HG03378 (cell line): ENCODE data around the gene PAPSS1.
"Not testable (repeated sequence)": the region's sequence is repeated elsewhere in the genome, so short reads cannot be mapped to it uniquely, and the experiment has no call there.

Experiments used
- ATAC-seq: cut with Tn5 transposase; IDR thresholded peaks from one replicate; pipeline ENCODE4 v1.9.1; 2021; ENCODE audit warnings: mild to moderate bottlenecking, moderate library complexity; ENCODE audit not compliant: unreplicated experiment

The PAPSS1 gene

GRCh38 chr4:107719922-107720722 is at the start of gene PAPSS1:
Gene PAPSS1 (minus strand): TSS chr4:107720234. CDS start chr4:107720179, 55 bp downstream.
- peak; percentile 80 for ATAC-seq

- ATAC-seq, result no peak
These were observed 40.4 kb upstream of the PAPSS1 start for GRCh38 chr4:107760281-107760947.

- ATAC-seq, result peak; percentile 61
These were observed 37.9 kb upstream of the PAPSS1 start for GRCh38 chr4:107757864-107758476.

- no peak for ATAC-seq
These were observed 37.2 kb upstream of the PAPSS1 start for GRCh38 chr4:107757283-107757682.

GRCh38 chr4:107755841-107756356 is 35.9 kb upstream of the PAPSS1 start:
- ATAC-seq, result peak; percentile 50

- ATAC-seq, result no peak
These were observed 31.6 kb upstream of the PAPSS1 start for GRCh38 chr4:107751670-107752069.

GRCh38 chr4:107747748-107748486 is 27.9 kb upstream of the PAPSS1 start:
- ATAC-seq, result no peak

- no peak for ATAC-seq
These were observed 26.1 kb upstream of the PAPSS1 start for GRCh38 chr4:107746161-107746560.

- no peak for ATAC-seq
These were observed 24.5 kb upstream of the PAPSS1 start for GRCh38 chr4:107744532-107744931.

- peak; percentile 77 for ATAC-seq
These were observed 23.5 kb upstream of the PAPSS1 start for GRCh38 chr4:107743532-107743931.

GRCh38 chr4:107742791-107743190 is 22.8 kb upstream of the PAPSS1 start:
- no peak for ATAC-seq

GRCh38 chr4:107742196-107742595 is 22.2 kb upstream of the PAPSS1 start:
- no peak for ATAC-seq

- ATAC-seq, result no peak
These were observed 21.1 kb upstream of the PAPSS1 start for GRCh38 chr4:107740950-107741701.

GRCh38 chr4:107740381-107740780 is 20.3 kb upstream of the PAPSS1 start:
- no peak for ATAC-seq

- no peak for ATAC-seq
These were observed 17.4 kb upstream of the PAPSS1 start for GRCh38 chr4:107737450-107737849.

- ATAC-seq, result peak; percentile 69
These were observed 17.0 kb upstream of the PAPSS1 start for GRCh38 chr4:107736924-107737448.

GRCh38 chr4:107736037-107736436 is 16.0 kb upstream of the PAPSS1 start:
- peak; percentile 63 for ATAC-seq

GRCh38 chr4:107734120-107734519 is 14.1 kb upstream of the PAPSS1 start:
- no peak for ATAC-seq

GRCh38 chr4:107733431-107733925 is 13.4 kb upstream of the PAPSS1 start:
- no peak for ATAC-seq

GRCh38 chr4:107729050-107729449 is 9.0 kb upstream of the PAPSS1 start:
- ATAC-seq, result not testable (repeated sequence)
